Esophagus muscularis mucosa (tissue), 4 donors: ENCODE results near the gene LRRC45.

Experiments used
- EP300 ChIP-seq: sonication (generic); formaldehyde crosslinking; IDR thresholded peaks from one replicate; pipeline ENCODE4 v1.6.1; 2017; ENCODE audit warnings: antibody characterized with exemption
- POLR2A ChIP-seq: fragments of 450-650 bp; IDR thresholded peaks from one replicate; pipeline ENCODE4 v1.6.1; 2017; ENCODE audit warnings: antibody characterized with exemption, moderate library complexity, mild to moderate bottlenecking, low read depth
- POLR2AphosphoS5 ChIP-seq, 2 donors: sonication (generic); formaldehyde crosslinking; IDR thresholded peaks; one replicate each; pipeline ENCODE4 v1.6.1; 2017; ENCODE audit warnings: antibody characterized with exemption in 2 of 2
- TF ChIP-seq, protein P1 (sequence below), 3 experiments: fragments of 200-600 bp in 2 of 3; fragments of 450-650 bp in 1 of 3; sonication (generic) in 2 of 3; IDR thresholded peaks; one replicate each; pipeline ENCODE4 v1.5.1; 2017 to 2019; ENCODE audit warnings: antibody characterized with exemption in 3 of 3, mild to moderate bottlenecking in 2 of 3, moderate library complexity in 1 of 3

DNA sequence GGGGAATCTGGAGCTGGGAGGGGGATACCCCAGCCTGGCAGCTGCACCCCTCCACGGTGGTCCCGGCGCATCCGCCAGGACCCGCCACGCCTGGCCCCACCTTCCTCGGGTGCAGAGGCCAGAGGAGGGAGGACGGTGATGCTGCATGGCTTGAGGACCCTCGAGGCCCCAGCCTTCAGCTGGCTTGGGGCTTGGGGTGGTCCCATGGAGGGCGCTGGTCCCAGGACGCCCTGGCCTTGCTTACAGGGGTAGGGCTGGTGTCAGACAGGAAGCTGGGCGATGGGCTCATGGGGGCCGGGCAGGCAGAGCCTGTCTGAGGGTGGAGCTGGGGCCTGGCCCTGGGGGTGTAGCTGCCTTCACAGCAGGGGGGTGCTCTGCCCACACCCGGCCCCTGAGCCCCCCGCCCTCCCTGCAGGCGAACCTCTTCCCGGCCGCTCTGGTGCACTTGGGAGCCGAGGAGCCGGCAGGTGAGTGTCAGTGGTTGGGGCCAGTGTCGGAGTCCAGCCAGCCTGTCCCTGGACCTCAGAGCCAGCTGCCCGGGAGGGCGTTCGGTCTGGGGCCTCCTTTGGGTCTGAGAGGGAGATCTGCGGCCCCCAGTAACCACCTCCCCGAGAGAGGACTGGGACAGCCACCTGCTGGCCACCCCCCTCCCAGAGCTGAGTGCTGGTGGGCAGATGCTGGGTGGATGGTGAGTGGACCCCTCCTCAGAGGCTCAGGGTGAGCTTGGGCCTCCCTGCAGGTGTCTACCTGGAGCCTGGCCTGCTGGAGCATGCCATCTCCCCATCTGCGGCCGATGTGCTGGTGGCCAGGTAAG is 6.8 kb upstream of the LRRC45 start:
- TF ChIP-seq, protein P1, sequence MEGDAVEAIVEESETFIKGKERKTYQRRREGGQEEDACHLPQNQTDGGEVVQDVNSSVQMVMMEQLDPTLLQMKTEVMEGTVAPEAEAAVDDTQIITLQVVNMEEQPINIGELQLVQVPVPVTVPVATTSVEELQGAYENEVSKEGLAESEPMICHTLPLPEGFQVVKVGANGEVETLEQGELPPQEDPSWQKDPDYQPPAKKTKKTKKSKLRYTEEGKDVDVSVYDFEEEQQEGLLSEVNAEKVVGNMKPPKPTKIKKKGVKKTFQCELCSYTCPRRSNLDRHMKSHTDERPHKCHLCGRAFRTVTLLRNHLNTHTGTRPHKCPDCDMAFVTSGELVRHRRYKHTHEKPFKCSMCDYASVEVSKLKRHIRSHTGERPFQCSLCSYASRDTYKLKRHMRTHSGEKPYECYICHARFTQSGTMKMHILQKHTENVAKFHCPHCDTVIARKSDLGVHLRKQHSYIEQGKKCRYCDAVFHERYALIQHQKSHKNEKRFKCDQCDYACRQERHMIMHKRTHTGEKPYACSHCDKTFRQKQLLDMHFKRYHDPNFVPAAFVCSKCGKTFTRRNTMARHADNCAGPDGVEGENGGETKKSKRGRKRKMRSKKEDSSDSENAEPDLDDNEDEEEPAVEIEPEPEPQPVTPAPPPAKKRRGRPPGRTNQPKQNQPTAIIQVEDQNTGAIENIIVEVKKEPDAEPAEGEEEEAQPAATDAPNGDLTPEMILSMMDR (IDR thresholded peaks at IDR 0.05), result no peak
- TF ChIP-seq POLR2A, result no peak
- TF ChIP-seq EP300, result no peak
- TF ChIP-seq POLR2AphosphoS5 (IDR thresholded peaks at IDR 0.05), result no peak
